Frontal cortex (tissue), 4 donors: ENCODE data around the gene TMEM147. TPM values are rescaled to one million over a fixed set of nuclear protein-coding genes. Genes with fewer than 3 reads are reported as not detected.

Source experiments
- DNase-seq, 2 donors: peaks; one replicate each; pipeline ENCODE4 v3.0.0; 2012; ENCODE audit warnings: low spot score in 2 of 2
- FAIRE-seq: peaks from 2 replicates; lab custom pipeline; 2012; peaks lifted over from hg19 to GRCh38; lab: Jason Lieb, UNC
- total RNA-seq: library from RNA; depleted of rRNA; stranded (reverse); fragments of >200 nt; gene quantifications from one replicate; pipeline ENCODE4 v1.2.3, GENCODE V29; 2014
- donor health status: control.
- donor health status: control.
- donor health status: control.

TMEM147 gene
- total RNA-seq, 1 donor from 2014 or later: 50.1 TPM

- no peak for DNase-seq
- no peak for FAIRE-seq
Measured at GRCh38 chr19:35558400-35559280, 13.2 kb downstream of the TMEM147 start.

GRCh38 chr19:35559281-35559659 lies 13.8 kb downstream of the TMEM147 start:
- no peak for DNase-seq
- no peak for FAIRE-seq

GRCh38 chr19:35559781-35560180 lies 14.4 kb downstream of the TMEM147 start:
- DNase-seq: no peak
- FAIRE-seq: no peak

- no peak for FAIRE-seq
Measured at GRCh38 chr19:35560271-35560670, 14.8 kb downstream of the TMEM147 start.

GRCh38 chr19:35560677-35561076 lies 15.3 kb downstream of the TMEM147 start:
- FAIRE-seq: no peak
- no peak for DNase-seq

More at GRCh38 chr19:35560271-35560670, 14.8 kb downstream of the TMEM147 start:
- DNase-seq: no peak

- no peak for DNase-seq
- no peak for FAIRE-seq
Measured at GRCh38 chr19:35561436-35561835, 16.0 kb downstream of the TMEM147 start.

GRCh38 chr19:35562336-35562735 lies 16.9 kb downstream of the TMEM147 start:
- no peak for FAIRE-seq
- no peak for DNase-seq

- no peak for FAIRE-seq
- DNase-seq: no peak
Measured at GRCh38 chr19:35562776-35563175, 17.4 kb downstream of the TMEM147 start.

- FAIRE-seq (no peak), DNase-seq (no peak)
Measured at GRCh38 chr19:35563207-35563829, 17.9 kb downstream of the TMEM147 start, which contains the start of gene ATP4A. ATP4A (minus strand) TSS chr19:35563658; CDS start chr19:35563629, 29 bp downstream.

- FAIRE-seq (no peak), DNase-seq (no peak)
Measured at GRCh38 chr19:35565016-35565856, 19.8 kb downstream of the TMEM147 start.

- no peak for FAIRE-seq
- DNase-seq: no peak
Measured at GRCh38 chr19:35566738-35567137, 21.3 kb downstream of the TMEM147 start.

- no peak for DNase-seq
Measured at GRCh38 chr19:35569281-35569781, 23.9 kb downstream of the TMEM147 start.

GRCh38 chr19:35571406-35571965 lies 26.1 kb downstream of the TMEM147 start:
- FAIRE-seq (no peak), DNase-seq (no peak)

More at GRCh38 chr19:35569281-35569781, 23.9 kb downstream of the TMEM147 start:
- no peak for FAIRE-seq

- no peak for FAIRE-seq
- no peak for DNase-seq
Measured at GRCh38 chr19:35577918-35578317, 32.5 kb downstream of the TMEM147 start.

- no peak for FAIRE-seq
- no peak for DNase-seq
Measured at GRCh38 chr19:35578707-35579106, 33.3 kb downstream of the TMEM147 start.

- no peak for DNase-seq
- no peak for FAIRE-seq
Measured at GRCh38 chr19:35582760-35583159, 37.3 kb downstream of the TMEM147 start.

- DNase-seq (no peak), FAIRE-seq (no peak)
Measured at GRCh38 chr19:35585848-35586247, 40.4 kb downstream of the TMEM147 start, which contains the start of gene PMIS2. PMIS2 (plus strand) TSS chr19:35586173; CDS start chr19:35586260, 87 bp downstream.

- DNase-seq (no peak), FAIRE-seq (no peak)
Measured at GRCh38 chr19:35587321-35587720, 41.9 kb downstream of the TMEM147 start.

GRCh38 chr19:35590875-35591274 lies 45.4 kb downstream of the TMEM147 start:
- FAIRE-seq (no peak), DNase-seq (no peak)

GRCh38 chr19:35592226-35592625 lies 46.8 kb downstream of the TMEM147 start:
- no peak for FAIRE-seq

More at GRCh38 chr19:35592226-35592625, 46.8 kb downstream of the TMEM147 start:
- peak in 1 of 2 donors; percentile 37 for DNase-seq
